Measurements from ENCODE around the gene MBNL3. TPM values are rescaled to one million over a fixed set of nuclear protein-coding genes. Genes with fewer than 3 reads are reported as not detected.

The MBNL3 gene
- total and polyA plus RNA-seq, 9 of the 15 experiments (the other 6 are each of a cell fraction or from before 2014, with no cell fraction given) = under 0.01 to 0.25 (median 0.16) TPM

DNA sequence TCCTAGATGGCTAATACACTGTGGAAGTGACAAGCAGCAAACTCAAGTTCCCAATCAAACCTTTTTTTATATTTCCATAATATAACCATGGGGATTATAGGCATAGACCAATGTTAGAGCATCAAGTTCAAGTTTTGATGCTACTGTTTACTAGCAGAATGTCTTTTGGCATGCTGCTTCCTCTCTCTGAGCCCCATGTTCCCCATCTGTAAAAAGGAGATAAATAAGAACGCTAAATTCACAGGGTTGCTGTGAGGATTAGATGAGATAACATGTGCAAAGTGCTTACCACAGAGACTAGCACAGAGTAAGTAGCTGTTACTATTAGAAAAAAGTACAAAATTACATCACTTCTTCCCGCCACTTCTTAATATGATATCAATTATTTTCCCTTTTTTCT, 18.0 kb downstream of the MBNL3 start:
- Histone ChIP-seq H4K20me1 (replicated peaks; ENCODE audit: control insufficient read depth, insufficient read depth, low read length) (no peaks in the 10 kb centered on the region), H3K9ac (ENCODE audit: insufficient read depth in 1 of 2, low read depth in 2 of 2, low read length in 2 of 2) (no peak overlapping the region), H3K27me3 (ENCODE audit: control insufficient read depth in 2 of 2, insufficient read depth in 2 of 2, low read length in 2 of 2) (no peaks in the 10 kb centered on the region), H3K9me1 (ENCODE audit: control insufficient read depth, insufficient read depth, low read length) (no peaks in the 10 kb centered on the region), H3K4me1 (replicated peaks in 1 of 2; ENCODE audit: control insufficient read depth in 2 of 2, insufficient read depth in 2 of 2, low read length in 2 of 2) (no peaks in the 10 kb centered on the region), H3K79me2 (ENCODE audit: control insufficient read depth, insufficient read depth, low read length) (no peaks in the 10 kb centered on the region), H3K36me3 (ENCODE audit: control insufficient read depth, insufficient read depth, low read length) (no peaks in the 10 kb centered on the region), H3K27ac (ENCODE audit: extremely low read depth, low read depth, low read length) (no peak overlapping the region), H3K4me2 (ENCODE audit: insufficient read depth, low read length) (peak overlapping the region; percentile 37; the same call in 1 of the 2 replicates), H2AFZ (ENCODE audit: low read depth, low read length) (no peak overlapping the region), H3K4me3 (no peak overlapping the region), H3K9me3 (replicated peaks; ENCODE audit: control insufficient read depth, insufficient read depth, low read depth, low read length) (no peaks in the 10 kb centered on the region)
- WGBS (ENCODE audit: insufficient coverage, low coverage, missing lambda C conversion rate) = 0% methylated on average over 2 of the region's 2 CpGs
- ChIA-PET CTCF (ENCODE audit: low intra/inter-chr PET ratio) (no interaction called here), POLR2A (no interaction called here)
- FAIRE-seq (no peak), ATAC-seq (peak; percentile 51; the same call in 2 of the 3 replicates), DNase-seq (ENCODE audit: extremely low read depth in 1 of 4, low spot score in 3 of 4) (peak in 1 of 4 experiments; percentile 4)
- in situ Hi-C loops (cut with MboI) = loop anchor here (25.0 kb wide), 1 partner anchor 634 kb away; no protein-coding TSS in a partner anchor
- BruUV-seq (replicated peaks) = no TSS peak
- intact Hi-C loops (cut with micrococcal nuclease) = loop anchor here (5.0 kb wide), 1 partner anchor 254 kb away; the partner anchor contains the start of gene RAP2C
- TF ChIP-seq RAD51 (IDR thresholded peaks at IDR 0.05; ENCODE audit: borderline replicate concordance, low read depth) = no peak
- no peak for TF ChIP-seq ZNF780A (CRISPR knock-in tag; IDR thresholded peaks at IDR 0.05)
- no peak for TF ChIP-seq ZNF165 (CRISPR knock-in tag; IDR thresholded peaks at IDR 0.05; ENCODE audit: borderline replicate concordance)
- TF ChIP-seq SMAD3 (CRISPR knock-in tag; conservative IDR thresholded peaks at IDR 0.05) = no peak
- TF ChIP-seq HNRNPH1 (optimal IDR thresholded peaks at IDR 0.05; ENCODE audit: low read depth, low read length) = no peak
- peak; percentile 66 for TF ChIP-seq ARID1B (IDR thresholded peaks at IDR 0.05)
- TF ChIP-seq SPI1 (IDR thresholded peaks at IDR 0.05; ENCODE audit: borderline replicate concordance, low read depth, low read length) = peak; percentile 12; the same call in 1 of the 2 replicates
- no peak for TF ChIP-seq MYBL2 (IDR thresholded peaks at IDR 0.05; ENCODE audit: low read depth)
- TF ChIP-seq MYBL2 (CRISPR knock-in tag; IDR thresholded peaks at IDR 0.05; ENCODE audit: borderline replicate concordance) = no peak
- TF ChIP-seq, protein P1, sequence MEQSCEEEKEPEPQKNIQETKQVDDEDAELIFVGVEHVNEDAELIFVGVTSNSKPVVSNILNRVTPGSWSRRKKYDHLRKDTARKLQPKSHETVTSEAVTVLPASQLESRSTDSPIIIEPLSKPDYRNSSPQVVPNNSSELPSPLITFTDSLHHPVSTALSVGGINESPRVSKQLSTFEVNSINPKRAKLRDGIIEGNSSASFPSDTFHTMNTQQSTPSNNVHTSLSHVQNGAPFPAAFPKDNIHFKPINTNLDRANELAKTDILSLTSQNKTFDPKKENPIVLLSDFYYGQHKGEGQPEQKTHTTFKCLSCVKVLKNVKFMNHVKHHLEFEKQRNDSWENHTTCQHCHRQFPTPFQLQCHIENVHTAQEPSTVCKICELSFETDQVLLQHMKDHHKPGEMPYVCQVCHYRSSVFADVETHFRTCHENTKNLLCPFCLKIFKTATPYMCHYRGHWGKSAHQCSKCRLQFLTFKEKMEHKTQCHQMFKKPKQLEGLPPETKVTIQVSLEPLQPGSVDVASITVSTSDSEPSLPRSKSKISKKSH (CRISPR knock-in tag; IDR thresholded peaks at IDR 0.05) = no peak
- TF ChIP-seq CBFA2T3 (IDR thresholded peaks at IDR 0.05) = peak; percentile 48; the same call in 1 of the 2 replicates
- no peak for TF ChIP-seq ZNF589 (CRISPR knock-in tag; IDR thresholded peaks at IDR 0.05; ENCODE audit: low read depth)
- TF ChIP-seq, protein P2, sequence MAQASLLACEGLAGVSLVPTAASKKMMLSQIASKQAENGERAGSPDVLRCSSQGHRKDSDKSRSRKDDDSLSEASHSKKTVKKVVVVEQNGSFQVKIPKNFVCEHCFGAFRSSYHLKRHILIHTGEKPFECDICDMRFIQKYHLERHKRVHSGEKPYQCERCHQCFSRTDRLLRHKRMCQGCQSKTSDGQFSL (CRISPR knock-in tag; IDR thresholded peaks at IDR 0.05) = no peak
- TF ChIP-seq, protein P2 (tag; IDR thresholded peaks at IDR 0.05) = no peak
- TF ChIP-seq RUNX1 (IDR thresholded peaks at IDR 0.05; ENCODE audit: low read depth) = no peak
- TF ChIP-seq ARHGAP35 (IDR thresholded peaks at IDR 0.05; ENCODE audit: partially characterized antibody) = no peak
- TF ChIP-seq SIX5 (IDR thresholded peaks at IDR 0.05; ENCODE audit: borderline replicate concordance in 1 of 2, insufficient read depth in 1 of 2, low read depth in 1 of 2, low read length in 2 of 2) = no peak
- TF ChIP-seq BHLHE40 (IDR thresholded peaks at IDR 0.05; ENCODE audit: low read length) = no peak
- no peak for TF ChIP-seq ZNF347 (CRISPR knock-in tag; IDR thresholded peaks at IDR 0.05; ENCODE audit: low read depth)
- TF ChIP-seq, protein P3, sequence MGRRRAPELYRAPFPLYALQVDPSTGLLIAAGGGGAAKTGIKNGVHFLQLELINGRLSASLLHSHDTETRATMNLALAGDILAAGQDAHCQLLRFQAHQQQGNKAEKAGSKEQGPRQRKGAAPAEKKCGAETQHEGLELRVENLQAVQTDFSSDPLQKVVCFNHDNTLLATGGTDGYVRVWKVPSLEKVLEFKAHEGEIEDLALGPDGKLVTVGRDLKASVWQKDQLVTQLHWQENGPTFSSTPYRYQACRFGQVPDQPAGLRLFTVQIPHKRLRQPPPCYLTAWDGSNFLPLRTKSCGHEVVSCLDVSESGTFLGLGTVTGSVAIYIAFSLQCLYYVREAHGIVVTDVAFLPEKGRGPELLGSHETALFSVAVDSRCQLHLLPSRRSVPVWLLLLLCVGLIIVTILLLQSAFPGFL (CRISPR knock-in tag; IDR thresholded peaks at IDR 0.05) = no peak
- TF ChIP-seq, protein P4, sequence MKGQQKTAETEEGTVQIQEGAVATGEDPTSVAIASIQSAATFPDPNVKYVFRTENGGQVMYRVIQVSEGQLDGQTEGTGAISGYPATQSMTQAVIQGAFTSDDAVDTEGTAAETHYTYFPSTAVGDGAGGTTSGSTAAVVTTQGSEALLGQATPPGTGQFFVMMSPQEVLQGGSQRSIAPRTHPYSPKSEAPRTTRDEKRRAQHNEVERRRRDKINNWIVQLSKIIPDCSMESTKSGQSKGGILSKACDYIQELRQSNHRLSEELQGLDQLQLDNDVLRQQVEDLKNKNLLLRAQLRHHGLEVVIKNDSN (CRISPR knock-in tag; IDR thresholded peaks at IDR 0.05) = no peak
